ENCODE measurements around the gene WDCP.

Gene WDCP

GRCh38 chr2:24054366-24055010 is 7.3 kb upstream of the WDCP start:
- Histone ChIP-seq H3K4me1 (peaks cover 0 to 11% (median 3%) of the 10 kb centered on the region in 4 donors), H3K4me3 (no peak overlapping the region), H3K36me3 (no peaks in the 10 kb centered on the region), H3K27ac (no peak overlapping the region), H3K27me3 (no peaks in the 10 kb centered on the region), H3K9me3 (no peaks in the 10 kb centered on the region)
- TF ChIP-seq CTCF (IDR thresholded peaks at IDR 0.05) = no peak
- DNase-seq = no peak
- intact Hi-C loops (cut with DNase I; ENCODE audit: low total_unique reads) = no loop called here

- DNase-seq = no peak
- TF ChIP-seq CTCF (IDR thresholded peaks at IDR 0.05) = no peak
- H3K9me3 ChIP-seq = no peaks in the 10 kb centered on the region
- no peak overlapping the region for H3K27ac ChIP-seq
- no peaks in the 10 kb centered on the region for H3K27me3 ChIP-seq
- no peak overlapping the region for H3K4me3 ChIP-seq
- peaks cover 0 to 22% (median 12%) of the 10 kb centered on the region in 4 donors for H3K4me1 ChIP-seq
- H3K36me3 ChIP-seq = no peaks in the 10 kb centered on the region
- intact Hi-C loops (cut with DNase I; ENCODE audit: low total_unique reads) = no loop called here
Measured at GRCh38 chr2:24052951-24053350, 5.8 kb upstream of the WDCP start.

GRCh38 chr2:24051833-24052232 is 4.6 kb upstream of the WDCP start:
- no peak for DNase-seq
- Histone ChIP-seq H3K9me3 (no peaks in the 10 kb centered on the region), H3K4me3 (no peak overlapping the region), H3K27me3 (no peaks in the 10 kb centered on the region), H3K27ac (no peak overlapping the region), H3K4me1 (peaks cover 0 to 29% (median 15%) of the 10 kb centered on the region in 4 donors), H3K36me3 (no peaks in the 10 kb centered on the region)
- intact Hi-C loops (cut with DNase I; ENCODE audit: low total_unique reads) = no loop called here
- TF ChIP-seq CTCF (IDR thresholded peaks at IDR 0.05) = no peak

- peak overlapping the region; percentile 68 to 80 for H3K4me3 ChIP-seq
- intact Hi-C loops (cut with DNase I; ENCODE audit: low total_unique reads) = no loop called here
- no peak for TF ChIP-seq CTCF (IDR thresholded peaks at IDR 0.05)
Measured at GRCh38 chr2:24050041-24050979, 3.1 kb upstream of the WDCP start.

GRCh38 chr2:24049485-24050021 is 2.4 kb upstream of the WDCP start, which contains the start of gene FKBP1B:
Gene FKBP1B, plus strand, starts transcription at chr2:24049741. Its CDS starts 109 bp downstream, at chr2:24049850.
- no peak for TF ChIP-seq CTCF (IDR thresholded peaks at IDR 0.05)
- H3K4me3 ChIP-seq = peak within 1 kb of the TSS; percentile 68 to 80
- peak; percentile 41 to 70 for DNase-seq
- peaks cover 0 to 42% (median 22%) of the 10 kb centered on the region in 4 donors for H3K4me1 ChIP-seq
- H3K27me3 ChIP-seq = no peaks in the 10 kb centered on the region
- H3K27ac ChIP-seq = peak within 1 kb of the TSS; percentile 73
- intact Hi-C loops (cut with DNase I; ENCODE audit: low total_unique reads) = loop anchor here (5.0 kb wide), 1 partner anchor 33 kb away; the partner anchor contains the start of gene TP53I3
- H3K9me3 ChIP-seq = no peaks in the 10 kb centered on the region
- no peaks in the 10 kb centered on the region for H3K36me3 ChIP-seq

More at GRCh38 chr2:24050041-24050979, 3.1 kb upstream of the WDCP start:
- Histone ChIP-seq H3K9me3 (no peaks in the 10 kb centered on the region), H3K27ac (peak overlapping the region; percentile 73), H3K4me1 (peaks cover 0 to 42% (median 22%) of the 10 kb centered on the region in 4 donors), H3K27me3 (no peaks in the 10 kb centered on the region), H3K36me3 (no peaks in the 10 kb centered on the region)
- peak; percentile 31 to 69 for DNase-seq

Measured in tibial artery (tissue), 4 donors.